Endothelial cell of umbilical vein (primary cell): Measurements from ENCODE around the gene SYCP1. TPM values are rescaled to one million over a fixed set of nuclear protein-coding genes. Genes with fewer than 3 reads are reported as not detected.
"Not testable (repeated sequence)": the region's sequence is repeated elsewhere in the genome, so short reads cannot be mapped to it uniquely, and the experiment has no call there.

Experiments used
- BruUV-seq: library from RNA; stranded (reverse); fragments of 400-500 nt; replicated peaks from 2 replicates; lab custom pipeline; 2021; lab: Mats Ljungman, UMichigan
- CTCF ChIA-PET: fragments of 300-600, 350-600 bp; sonication (Branson Sonifier 250); formaldehyde crosslinking; loops from one replicate; lab custom pipeline; 2021; ENCODE audit warnings: antibody characterized with exemption, inconsistent platforms; lab: Charles Lee
- POLR2A ChIA-PET: fragments of 300-600, 350-600 bp; sonication (Branson Sonifier 250); formaldehyde crosslinking; loops from one replicate; lab custom pipeline; 2021; ENCODE audit warnings: antibody characterized with exemption, inconsistent platforms; lab: Charles Lee
- DNase-seq: peaks from one replicate; pipeline ENCODE4 v3.0.0-alpha.2; 2011; ENCODE audit warnings: low read depth, low spot score
- FAIRE-seq: peaks from 2 replicates; lab custom pipeline; 2011; peaks lifted over from hg19 to GRCh38; lab: Jason Lieb, UNC
- H2AFZ ChIP-seq: 2 replicates; pipeline ENCODE4 v1.6.0; 2012; ENCODE audit warnings: low read depth, low read length, control low read depth, inconsistent platforms
- H3K27ac ChIP-seq: 2 replicates; pipeline ENCODE4 v1.5.1; 2011; ENCODE audit warnings: low read depth, mild to moderate bottlenecking, control low read depth, low read length, moderate library complexity; ENCODE audit not compliant: insufficient read depth
- H3K27me3 ChIP-seq, 2 experiments: 2 replicates each; pipeline versions ENCODE4 v1.6.0 to v1.6.1; 2011; ENCODE audit warnings: low read length in 2 of 2, mixed read lengths in 1 of 2; ENCODE audit not compliant: control insufficient read depth in 2 of 2, insufficient read depth in 2 of 2
- H3K36me3 ChIP-seq, 2 experiments: 2 replicates in 1 of 2; 3 replicates in 1 of 2; pipeline ENCODE4 v1.5.1; 2011; ENCODE audit warnings: low read length in 2 of 2, mild to moderate bottlenecking in 1 of 2, moderate library complexity in 1 of 2; ENCODE audit not compliant: control insufficient read depth in 2 of 2, insufficient read depth in 2 of 2; ENCODE audit errors: extremely low read depth in 1 of 2
- H3K4me1 ChIP-seq: 3 replicates; pipeline ENCODE4 v1.5.1; 2011; ENCODE audit warnings: mild to moderate bottlenecking, low read length; ENCODE audit not compliant: control insufficient read depth, insufficient read depth; ENCODE audit errors: extremely low read depth
- H3K4me2 ChIP-seq: 2 replicates; pipeline ENCODE4 v1.6.1; 2011; ENCODE audit warnings: low read length, control low read depth, mixed read lengths; ENCODE audit not compliant: insufficient read depth
- H3K4me3 ChIP-seq, 3 experiments: fragments of 200-600 bp in 1 of 3; sonication (generic), shearing (Covaris generic) in 1 of 3; replicated peaks in 1 of 3; 2 replicates each; pipeline ENCODE4 v1.5.1; 2011 to 2016; ENCODE audit warnings: control low read depth in 3 of 3, low read length in 3 of 3, mild to moderate bottlenecking in 2 of 3, inconsistent platforms in 1 of 3, low read depth in 1 of 3, moderate library complexity in 1 of 3; ENCODE audit not compliant: insufficient read depth in 1 of 3
- H3K79me2 ChIP-seq: 2 replicates; pipeline ENCODE4 v1.6.0; 2012; ENCODE audit warnings: low read length, inconsistent platforms; ENCODE audit not compliant: control insufficient read depth, insufficient read depth
- H3K9ac ChIP-seq: replicated peaks from 2 replicates; pipeline ENCODE3; 2011; ENCODE audit warnings: low read length, control low read depth; ENCODE audit not compliant: insufficient read depth; ENCODE audit errors: extremely low read depth
- H3K9me1 ChIP-seq: replicated peaks from 3 replicates; pipeline ENCODE4 v1.6.0; 2011; ENCODE audit warnings: mild to moderate bottlenecking, low read length; ENCODE audit not compliant: control insufficient read depth, insufficient read depth; ENCODE audit errors: extremely low read depth
- H3K9me3 ChIP-seq: replicated peaks from 2 replicates; pipeline ENCODE4 v1.5.1; 2012; ENCODE audit warnings: low read length, inconsistent platforms; ENCODE audit not compliant: control insufficient read depth, insufficient read depth
- H4K20me1 ChIP-seq: replicated peaks from 2 replicates; pipeline ENCODE3; 2011; ENCODE audit warnings: mild to moderate bottlenecking, low read length; ENCODE audit not compliant: control insufficient read depth, insufficient read depth; ENCODE audit errors: extremely low read depth
- EZH2 ChIP-seq: IDR thresholded peaks from 2 replicates; pipeline ENCODE4 v1.6.1; 2012; ENCODE audit warnings: borderline replicate concordance, low read depth, mild to moderate bottlenecking, moderate library complexity, low read length, inconsistent platforms; ENCODE audit not compliant: severe bottlenecking
- FOS ChIP-seq: IDR thresholded peaks from 2 replicates; pipeline ENCODE4 v1.6.1; 2011; ENCODE audit warnings: mild to moderate bottlenecking, low read length, moderate library complexity, borderline replicate concordance; ENCODE audit not compliant: insufficient read depth
- GATA2 ChIP-seq: IDR thresholded peaks from 2 replicates; pipeline ENCODE4 v1.7.0; 2011; ENCODE audit warnings: low read depth, mild to moderate bottlenecking, moderate library complexity, mixed read lengths, low read length; ENCODE audit not compliant: insufficient read length, insufficient read depth
- JUN ChIP-seq: IDR thresholded peaks from 2 replicates; pipeline ENCODE4 v1.6.1; 2011; ENCODE audit warnings: borderline replicate concordance, low read depth; ENCODE audit not compliant: insufficient read length, insufficient read depth
- MYC ChIP-seq: IDR thresholded peaks from one replicate; pipeline ENCODE4 v1.6.1; 2011; ENCODE audit warnings: mild to moderate bottlenecking, low read depth, low read length
- POLR2A ChIP-seq: IDR thresholded peaks from 2 replicates; pipeline ENCODE4 v1.6.1; 2012; ENCODE audit warnings: low read depth, mild to moderate bottlenecking, control low read depth, low read length
- POLR2AphosphoS5 ChIP-seq: IDR thresholded peaks from 2 replicates; pipeline ENCODE4 v1.6.1; 2012; ENCODE audit warnings: low read depth, mild to moderate bottlenecking, control low read depth, low read length, moderate library complexity; ENCODE audit not compliant: insufficient read depth
- dilution Hi-C: fragments of 300-500 bp; cut with MboI; formaldehyde crosslinking; loops from one replicate; pipeline ENCODE4 v1.15.0; 2019; ENCODE audit warnings: low sequenced_read_pairs; ENCODE audit not compliant: extremely low pct_ligation_motif_present
- intact Hi-C: fragments of 100-400 bp; cut with micrococcal nuclease; formaldehyde crosslinking; loops from one replicate; pipeline ENCODE4 v1.10.0; 2022
- polyA plus RNA-seq, 4 experiments: library from polyadenylated mRNA; depleted of rRNA in 3 of 4; stranded (reverse) in 3 of 4; unstranded in 1 of 4; fragments of >200 nt; gene quantifications; 2 replicates each; pipeline versions ENCODE4 v1.2.1 to v1.2.3, GENCODE V29; 2011 to 2012; ENCODE audit warnings: missing spikeins in 1 of 4
- total RNA-seq: library from RNA; stranded (reverse); gene quantifications from 2 replicates; pipeline ENCODE4 v1.2.3, GENCODE V29; 2021
- TF ChIP-seq, protein P1 (sequence below): IDR thresholded peaks from 2 replicates; pipeline ENCODE4 v1.6.1; 2011; ENCODE audit not compliant: insufficient read depth, insufficient read length
- TF ChIP-seq, protein P2 (sequence below), 2 donors: IDR thresholded peaks; 1 replicate in 1 of 2; 2 replicates in 1 of 2; pipeline ENCODE4 v1.5.1; 2011; ENCODE audit warnings: low read length in 2 of 2, mild to moderate bottlenecking in 2 of 2, moderate library complexity in 2 of 2, control low read depth in 1 of 2, inconsistent platforms in 1 of 2, low read depth in 1 of 2; ENCODE audit not compliant: insufficient read depth in 1 of 2; ENCODE audit errors: extremely low read depth in 1 of 2

SYCP1 gene
- total and polyA plus RNA-seq, 2 donors (not counting 3 experiments of a cell fraction or from before 2014, with no cell fraction given), result not detected

GRCh38 chr1:115012434-115012833, 157.8 kb downstream of the SYCP1 start:
- no peaks in the 10 kb centered on the region for H4K20me1 ChIP-seq
- H3K27ac ChIP-seq, result no peak overlapping the region
- ChIA-PET POLR2A (no interaction called here), CTCF (no interaction called here)
- DNase-seq (no peak), FAIRE-seq (no peak)
- no TSS peak for BruUV-seq
- no peak overlapping the region for H3K9ac ChIP-seq
- H2AFZ ChIP-seq, result no peak overlapping the region
- H3K9me1 ChIP-seq, result no peaks in the 10 kb centered on the region
- no peaks in the 10 kb centered on the region for H3K4me1 ChIP-seq
- H3K27me3 ChIP-seq, result no peaks in the 10 kb centered on the region
- intact Hi-C loops (no loop called here), dilution Hi-C loops (no loop called here)
- no peak overlapping the region for H3K4me2 ChIP-seq
- no peak for TF ChIP-seq GATA2
- no peak for TF ChIP-seq JUN
- no peak overlapping the region for H3K4me3 ChIP-seq
- H3K9me3 ChIP-seq, result no peaks in the 10 kb centered on the region
- H3K79me2 ChIP-seq, result no peaks in the 10 kb centered on the region
- no peaks in the 10 kb centered on the region for H3K36me3 ChIP-seq

GRCh38 chr1:115013792-115014191, 159.1 kb downstream of the SYCP1 start:
- no peak overlapping the region for H2AFZ ChIP-seq
- TF ChIP-seq FOS (no peak), EZH2 (no peak), JUN (no peak), POLR2AphosphoS5 (no peak), POLR2A (no peak), MYC (no peak)
- TF ChIP-seq, protein P1, sequence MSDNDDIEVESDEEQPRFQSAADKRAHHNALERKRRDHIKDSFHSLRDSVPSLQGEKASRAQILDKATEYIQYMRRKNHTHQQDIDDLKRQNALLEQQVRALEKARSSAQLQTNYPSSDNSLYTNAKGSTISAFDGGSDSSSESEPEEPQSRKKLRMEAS, result no peak
- TF ChIP-seq, protein P2, sequence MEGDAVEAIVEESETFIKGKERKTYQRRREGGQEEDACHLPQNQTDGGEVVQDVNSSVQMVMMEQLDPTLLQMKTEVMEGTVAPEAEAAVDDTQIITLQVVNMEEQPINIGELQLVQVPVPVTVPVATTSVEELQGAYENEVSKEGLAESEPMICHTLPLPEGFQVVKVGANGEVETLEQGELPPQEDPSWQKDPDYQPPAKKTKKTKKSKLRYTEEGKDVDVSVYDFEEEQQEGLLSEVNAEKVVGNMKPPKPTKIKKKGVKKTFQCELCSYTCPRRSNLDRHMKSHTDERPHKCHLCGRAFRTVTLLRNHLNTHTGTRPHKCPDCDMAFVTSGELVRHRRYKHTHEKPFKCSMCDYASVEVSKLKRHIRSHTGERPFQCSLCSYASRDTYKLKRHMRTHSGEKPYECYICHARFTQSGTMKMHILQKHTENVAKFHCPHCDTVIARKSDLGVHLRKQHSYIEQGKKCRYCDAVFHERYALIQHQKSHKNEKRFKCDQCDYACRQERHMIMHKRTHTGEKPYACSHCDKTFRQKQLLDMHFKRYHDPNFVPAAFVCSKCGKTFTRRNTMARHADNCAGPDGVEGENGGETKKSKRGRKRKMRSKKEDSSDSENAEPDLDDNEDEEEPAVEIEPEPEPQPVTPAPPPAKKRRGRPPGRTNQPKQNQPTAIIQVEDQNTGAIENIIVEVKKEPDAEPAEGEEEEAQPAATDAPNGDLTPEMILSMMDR (IDR thresholded peaks at IDR 0.05; ENCODE audit: extremely low read depth in 1 of 2, insufficient read depth in 1 of 2, low read depth in 1 of 2, low read length in 2 of 2), result no peak
- dilution Hi-C loops (no loop called here), intact Hi-C loops (no loop called here)
- DNase-seq (no peak), FAIRE-seq (no peak)
- H3K27me3 ChIP-seq, result no peaks in the 10 kb centered on the region
- no peak overlapping the region for H3K9ac ChIP-seq
- no peaks in the 10 kb centered on the region for H4K20me1 ChIP-seq
- no peak overlapping the region for H3K4me2 ChIP-seq
- ChIA-PET POLR2A (no interaction called here), CTCF (no interaction called here)
- no peaks in the 10 kb centered on the region for H3K36me3 ChIP-seq
- H3K9me1 ChIP-seq, result no peaks in the 10 kb centered on the region
- no peaks in the 10 kb centered on the region for H3K4me1 ChIP-seq
- H3K9me3 ChIP-seq, result no peaks in the 10 kb centered on the region
- no peaks in the 10 kb centered on the region for H3K79me2 ChIP-seq
- H3K27ac ChIP-seq, result no peak overlapping the region
- no peak overlapping the region for H3K4me3 ChIP-seq
- no TSS peak for BruUV-seq

- BruUV-seq, H3K4me3 ChIP-seq, H3K4me2 ChIP-seq, H3K79me2 ChIP-seq, CTCF ChIA-PET, H2AFZ ChIP-seq, H3K9me3 ChIP-seq, dilution Hi-C loops, POLR2A ChIA-PET, H3K27ac ChIP-seq, FAIRE-seq, H3K9ac ChIP-seq, H3K27me3 ChIP-seq, H3K36me3 ChIP-seq, H3K9me1 ChIP-seq, DNase-seq, intact Hi-C loops, H3K4me1 ChIP-seq, H4K20me1 ChIP-seq: not testable (repeated sequence)
Observed at GRCh38 chr1:115019549-115019948, 164.9 kb downstream of the SYCP1 start.
